Parathyroid adenoma (tissue), 2 donors: ENCODE data around the gene TARS2.
A peak's percentile ranks its signal among the peaks of the same experiment; 100 is the strongest.

ENCODE experiments used
- H2AFZ ChIP-seq: fragments of 300-600 bp; sonication (generic); one replicate; pipeline ENCODE4 v1.7.0; 2017; ENCODE audit warnings: antibody characterized with exemption, mild to moderate bottlenecking
- H3K27ac ChIP-seq: fragments of 300-600 bp; sonication (generic); one replicate; pipeline ENCODE4 v1.7.0; 2017
- H3K27me3 ChIP-seq: fragments of 300-600 bp; sonication (generic); one replicate; pipeline ENCODE4 v1.7.0; 2017; ENCODE audit warnings: low read length; ENCODE audit not compliant: control insufficient read depth, insufficient read depth
- H3K36me3 ChIP-seq: fragments of 300-600 bp; sonication (generic); one replicate; pipeline ENCODE4 v1.7.0; 2017; ENCODE audit warnings: low read length; ENCODE audit not compliant: control insufficient read depth, insufficient read depth
- H3K4me1 ChIP-seq: fragments of 300-600 bp; sonication (generic); one replicate; pipeline ENCODE4 v1.7.0; 2017; ENCODE audit warnings: control low read depth
- H3K4me2 ChIP-seq: fragments of 300-600 bp; sonication (generic); one replicate; pipeline ENCODE4 v1.7.0; 2017; ENCODE audit warnings: low read length
- H3K4me3 ChIP-seq: fragments of 300-600 bp; sonication (generic); one replicate; pipeline ENCODE4 v1.7.0; 2017; ENCODE audit warnings: low read depth, low read length
- H3K79me2 ChIP-seq: fragments of 300-600 bp; sonication (generic); one replicate; pipeline ENCODE4 v1.7.0; 2017; ENCODE audit warnings: control low read depth
- H3K9ac ChIP-seq: fragments of 300-600 bp; sonication (generic); one replicate; pipeline ENCODE4 v1.7.0; 2017; ENCODE audit warnings: mild to moderate bottlenecking
- H3K9me3 ChIP-seq: fragments of 300-600 bp; sonication (generic); one replicate; pipeline ENCODE4 v1.7.0; 2017; ENCODE audit warnings: low read length; ENCODE audit not compliant: control insufficient read depth
- TF ChIP-seq, protein P1 (sequence below): fragments of 300-600 bp; sonication (generic); IDR thresholded peaks from one replicate; pipeline ENCODE4 v1.7.0; 2017; ENCODE audit warnings: antibody characterized with exemption, mild to moderate bottlenecking
- donor health status: primary hyperparathyroidism.

TARS2 gene

DNA sequence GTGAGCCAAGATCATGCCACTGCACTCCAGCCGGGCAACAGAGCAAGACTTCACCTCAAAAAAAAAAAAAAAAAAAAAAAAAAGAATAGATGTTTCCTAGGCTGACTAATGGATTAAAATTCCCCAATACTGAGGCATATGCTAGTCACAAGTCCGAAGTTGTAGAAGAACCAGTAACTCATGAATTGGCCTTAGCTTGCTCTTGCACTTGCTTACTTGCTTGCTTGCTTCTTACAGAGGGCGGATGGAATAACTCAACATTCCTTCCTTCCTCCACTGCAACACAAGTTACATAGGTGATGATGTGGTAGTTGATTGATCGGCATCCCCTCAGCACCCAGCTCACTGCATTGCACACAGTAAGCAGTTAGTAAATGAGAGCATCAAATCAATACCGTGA, 2.8 kb upstream of the TARS2 start:
- TF ChIP-seq, protein P1, sequence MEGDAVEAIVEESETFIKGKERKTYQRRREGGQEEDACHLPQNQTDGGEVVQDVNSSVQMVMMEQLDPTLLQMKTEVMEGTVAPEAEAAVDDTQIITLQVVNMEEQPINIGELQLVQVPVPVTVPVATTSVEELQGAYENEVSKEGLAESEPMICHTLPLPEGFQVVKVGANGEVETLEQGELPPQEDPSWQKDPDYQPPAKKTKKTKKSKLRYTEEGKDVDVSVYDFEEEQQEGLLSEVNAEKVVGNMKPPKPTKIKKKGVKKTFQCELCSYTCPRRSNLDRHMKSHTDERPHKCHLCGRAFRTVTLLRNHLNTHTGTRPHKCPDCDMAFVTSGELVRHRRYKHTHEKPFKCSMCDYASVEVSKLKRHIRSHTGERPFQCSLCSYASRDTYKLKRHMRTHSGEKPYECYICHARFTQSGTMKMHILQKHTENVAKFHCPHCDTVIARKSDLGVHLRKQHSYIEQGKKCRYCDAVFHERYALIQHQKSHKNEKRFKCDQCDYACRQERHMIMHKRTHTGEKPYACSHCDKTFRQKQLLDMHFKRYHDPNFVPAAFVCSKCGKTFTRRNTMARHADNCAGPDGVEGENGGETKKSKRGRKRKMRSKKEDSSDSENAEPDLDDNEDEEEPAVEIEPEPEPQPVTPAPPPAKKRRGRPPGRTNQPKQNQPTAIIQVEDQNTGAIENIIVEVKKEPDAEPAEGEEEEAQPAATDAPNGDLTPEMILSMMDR = no peak

DNA sequence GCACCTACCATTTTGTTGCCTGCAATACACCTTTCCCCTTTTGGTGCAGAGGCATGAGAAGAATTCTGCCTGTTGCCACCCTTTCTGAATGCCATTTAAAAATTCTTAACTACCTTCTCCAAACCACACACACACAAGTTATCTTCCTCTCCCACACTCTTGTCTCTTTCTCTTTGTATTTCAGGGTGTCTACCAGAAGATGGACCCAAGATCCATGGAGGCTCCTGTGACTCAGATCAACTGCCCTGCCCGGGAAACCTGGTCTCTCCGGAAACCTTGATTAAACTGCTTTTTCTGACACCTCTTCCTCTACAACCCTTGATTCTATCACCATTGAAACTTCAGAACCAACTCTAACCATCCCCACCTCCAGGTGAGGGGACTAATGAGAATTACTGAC, 2.4 kb upstream of the TARS2 start:
- no peak overlapping the region for H3K4me3 ChIP-seq
- H3K36me3 ChIP-seq = no peaks in the 10 kb centered on the region
- H3K9me3 ChIP-seq = no peaks in the 10 kb centered on the region
- H3K4me2 ChIP-seq = no peak overlapping the region
- no peak overlapping the region for H3K27ac ChIP-seq
- no peaks in the 10 kb centered on the region for H3K79me2 ChIP-seq
- H3K4me1 ChIP-seq = no peaks in the 10 kb centered on the region
- no peak overlapping the region for H3K9ac ChIP-seq
- TF ChIP-seq, protein P1 = no peak
- H2AFZ ChIP-seq = peak overlapping the region; percentile 53
- no peaks in the 10 kb centered on the region for H3K27me3 ChIP-seq

More for the DNA sequence above, 2.8 kb upstream of the TARS2 start:
- Histone ChIP-seq H3K36me3 (no peaks in the 10 kb centered on the region), H3K27ac (no peak overlapping the region), H3K9me3 (no peaks in the 10 kb centered on the region), H3K27me3 (no peaks in the 10 kb centered on the region), H3K4me1 (no peaks in the 10 kb centered on the region), H3K4me3 (no peak overlapping the region), H2AFZ (no peak overlapping the region), H3K79me2 (no peaks in the 10 kb centered on the region), H3K4me2 (no peak overlapping the region), H3K9ac (no peak overlapping the region)

DNA sequence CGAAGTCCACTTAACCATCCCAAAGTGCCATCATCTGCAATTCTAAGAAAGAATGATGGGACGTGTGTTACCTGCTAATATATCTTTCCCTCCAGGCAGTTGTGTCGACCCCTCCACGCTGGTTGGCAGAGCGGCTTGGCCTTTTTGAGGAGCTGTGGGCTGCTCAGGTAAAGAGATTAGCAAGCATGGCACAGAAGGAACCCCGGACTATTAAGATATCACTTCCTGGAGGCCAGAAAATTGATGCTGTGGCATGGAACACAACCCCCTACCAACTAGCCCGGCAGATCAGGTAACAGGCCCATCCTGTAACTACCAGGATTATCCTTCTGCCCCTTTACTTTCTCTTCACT, 520 bp downstream of the TARS2 start:
- H2AFZ ChIP-seq = peak overlapping the region; percentile 86
- H3K36me3 ChIP-seq = no peaks in the 10 kb centered on the region
- no peaks in the 10 kb centered on the region for H3K79me2 ChIP-seq
- TF ChIP-seq, protein P1 = no peak
- no peaks in the 10 kb centered on the region for H3K27me3 ChIP-seq
- no peaks in the 10 kb centered on the region for H3K9me3 ChIP-seq
- H3K9ac ChIP-seq = no peak overlapping the region
- H3K4me1 ChIP-seq = no peaks in the 10 kb centered on the region
- no peak overlapping the region for H3K27ac ChIP-seq
- peak overlapping the region; percentile 95 for H3K4me3 ChIP-seq
- peak overlapping the region; percentile 82 for H3K4me2 ChIP-seq

DNA sequence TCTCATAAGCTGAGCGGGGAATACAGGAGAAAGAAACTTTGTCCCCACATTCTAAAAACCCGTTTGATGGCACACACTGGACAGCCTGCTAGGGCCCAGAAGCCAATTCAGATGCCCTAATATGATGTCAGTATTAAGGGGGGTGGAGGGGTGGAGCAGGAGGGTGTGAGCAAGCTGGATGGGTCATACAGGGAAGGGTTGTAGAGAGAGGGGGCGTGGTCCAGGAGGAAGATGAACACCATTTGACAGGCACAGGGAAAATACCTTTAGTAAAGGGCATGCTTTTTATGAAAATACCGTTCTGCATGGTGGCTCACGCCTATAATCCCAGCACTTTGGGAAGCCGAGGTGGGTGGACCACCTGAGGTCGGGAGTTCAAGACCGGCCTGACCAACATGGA, 6.0 kb downstream of the TARS2 start:
- no peak overlapping the region for H3K4me3 ChIP-seq
- no peaks in the 10 kb centered on the region for H3K4me1 ChIP-seq
- H2AFZ ChIP-seq = no peak overlapping the region
- H3K9ac ChIP-seq = no peak overlapping the region
- H3K4me2 ChIP-seq = no peak overlapping the region
- no peak overlapping the region for H3K27ac ChIP-seq
- no peaks in the 10 kb centered on the region for H3K79me2 ChIP-seq
- no peaks in the 10 kb centered on the region for H3K27me3 ChIP-seq
- TF ChIP-seq, protein P1 = no peak
- no peaks in the 10 kb centered on the region for H3K9me3 ChIP-seq
- H3K36me3 ChIP-seq = no peaks in the 10 kb centered on the region

DNA sequence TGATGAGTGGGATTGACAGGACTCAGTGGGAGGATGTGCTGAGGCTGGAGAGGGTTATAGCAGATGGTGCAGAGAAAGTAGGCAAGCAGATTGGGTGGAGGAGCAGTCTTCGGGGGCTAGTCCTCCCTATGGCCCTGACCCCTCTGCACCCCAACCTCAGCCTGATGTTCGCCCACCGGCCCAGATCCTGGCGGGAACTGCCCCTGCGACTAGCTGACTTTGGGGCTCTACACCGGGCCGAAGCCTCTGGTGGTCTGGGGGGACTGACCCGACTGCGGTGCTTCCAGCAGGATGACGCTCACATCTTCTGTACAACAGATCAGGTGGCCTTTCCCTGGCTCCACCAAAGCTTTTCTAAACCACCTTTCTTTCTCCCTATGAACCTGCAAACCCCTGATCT, 11.1 kb downstream of the TARS2 start:
- no peak overlapping the region for H3K9ac ChIP-seq
- H2AFZ ChIP-seq = no peak overlapping the region
- H3K4me3 ChIP-seq = no peak overlapping the region
- no peak overlapping the region for H3K27ac ChIP-seq
- H3K79me2 ChIP-seq = no peaks in the 10 kb centered on the region
- H3K9me3 ChIP-seq = no peaks in the 10 kb centered on the region
- TF ChIP-seq, protein P1 = no peak
- H3K4me1 ChIP-seq = no peaks in the 10 kb centered on the region
- H3K27me3 ChIP-seq = no peaks in the 10 kb centered on the region
- no peaks in the 10 kb centered on the region for H3K36me3 ChIP-seq
- H3K4me2 ChIP-seq = no peak overlapping the region
